ENCODE results near the gene PCDHA6.

DNA sequence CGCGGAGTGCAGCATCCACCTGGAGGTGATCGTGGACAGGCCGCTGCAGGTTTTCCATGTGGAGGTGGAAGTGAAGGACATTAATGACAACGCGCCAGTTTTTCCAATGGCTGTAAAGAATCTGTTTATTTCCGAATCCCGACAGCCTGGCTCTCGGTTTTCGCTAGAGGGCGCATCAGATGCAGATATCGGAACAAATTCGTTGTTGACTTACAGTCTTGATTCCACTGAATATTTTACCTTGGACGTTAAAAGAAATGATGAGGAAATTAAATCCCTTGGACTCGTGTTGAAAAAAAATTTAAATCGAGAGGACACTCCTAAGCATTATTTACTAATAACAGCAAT is 26.3 kb upstream of the PCDHA6 start:
- TF ChIP-seq, protein P1, sequence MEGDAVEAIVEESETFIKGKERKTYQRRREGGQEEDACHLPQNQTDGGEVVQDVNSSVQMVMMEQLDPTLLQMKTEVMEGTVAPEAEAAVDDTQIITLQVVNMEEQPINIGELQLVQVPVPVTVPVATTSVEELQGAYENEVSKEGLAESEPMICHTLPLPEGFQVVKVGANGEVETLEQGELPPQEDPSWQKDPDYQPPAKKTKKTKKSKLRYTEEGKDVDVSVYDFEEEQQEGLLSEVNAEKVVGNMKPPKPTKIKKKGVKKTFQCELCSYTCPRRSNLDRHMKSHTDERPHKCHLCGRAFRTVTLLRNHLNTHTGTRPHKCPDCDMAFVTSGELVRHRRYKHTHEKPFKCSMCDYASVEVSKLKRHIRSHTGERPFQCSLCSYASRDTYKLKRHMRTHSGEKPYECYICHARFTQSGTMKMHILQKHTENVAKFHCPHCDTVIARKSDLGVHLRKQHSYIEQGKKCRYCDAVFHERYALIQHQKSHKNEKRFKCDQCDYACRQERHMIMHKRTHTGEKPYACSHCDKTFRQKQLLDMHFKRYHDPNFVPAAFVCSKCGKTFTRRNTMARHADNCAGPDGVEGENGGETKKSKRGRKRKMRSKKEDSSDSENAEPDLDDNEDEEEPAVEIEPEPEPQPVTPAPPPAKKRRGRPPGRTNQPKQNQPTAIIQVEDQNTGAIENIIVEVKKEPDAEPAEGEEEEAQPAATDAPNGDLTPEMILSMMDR (IDR thresholded peaks at IDR 0.05), result no peak
- TF ChIP-seq POLR2AphosphoS5 (IDR thresholded peaks at IDR 0.05; ENCODE audit: low read depth, low read length) (no peak), CHD2 (IDR thresholded peaks at IDR 0.05; ENCODE audit: low read length, partially characterized antibody) (no peak), TCF12 (IDR thresholded peaks at IDR 0.05) (no peak), EP300 (IDR thresholded peaks at IDR 0.05; ENCODE audit: borderline replicate concordance in 1 of 2, low read depth in 1 of 2, low read length in 1 of 2) (no peak), RFX5 (IDR thresholded peaks at IDR 0.05; ENCODE audit: low read length) (no peak), NRF1 (IDR thresholded peaks at IDR 0.05; ENCODE audit: low read depth, low read length) (no peak), GABPA (IDR thresholded peaks at IDR 0.05; ENCODE audit: low read depth) (no peak), YY1 (IDR thresholded peaks at IDR 0.05; ENCODE audit: low read depth) (no peak)
- TF ChIP-seq, protein P2, sequence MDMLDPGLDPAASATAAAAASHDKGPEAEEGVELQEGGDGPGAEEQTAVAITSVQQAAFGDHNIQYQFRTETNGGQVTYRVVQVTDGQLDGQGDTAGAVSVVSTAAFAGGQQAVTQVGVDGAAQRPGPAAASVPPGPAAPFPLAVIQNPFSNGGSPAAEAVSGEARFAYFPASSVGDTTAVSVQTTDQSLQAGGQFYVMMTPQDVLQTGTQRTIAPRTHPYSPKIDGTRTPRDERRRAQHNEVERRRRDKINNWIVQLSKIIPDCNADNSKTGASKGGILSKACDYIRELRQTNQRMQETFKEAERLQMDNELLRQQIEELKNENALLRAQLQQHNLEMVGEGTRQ (IDR thresholded peaks at IDR 0.05; ENCODE audit: borderline replicate concordance, low read depth, low read length), result no peak
- TF ChIP-seq, protein P3, sequence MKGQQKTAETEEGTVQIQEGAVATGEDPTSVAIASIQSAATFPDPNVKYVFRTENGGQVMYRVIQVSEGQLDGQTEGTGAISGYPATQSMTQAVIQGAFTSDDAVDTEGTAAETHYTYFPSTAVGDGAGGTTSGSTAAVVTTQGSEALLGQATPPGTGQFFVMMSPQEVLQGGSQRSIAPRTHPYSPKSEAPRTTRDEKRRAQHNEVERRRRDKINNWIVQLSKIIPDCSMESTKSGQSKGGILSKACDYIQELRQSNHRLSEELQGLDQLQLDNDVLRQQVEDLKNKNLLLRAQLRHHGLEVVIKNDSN (IDR thresholded peaks at IDR 0.05; ENCODE audit: borderline replicate concordance, low read depth), result no peak
- TF ChIP-seq, protein P4, sequence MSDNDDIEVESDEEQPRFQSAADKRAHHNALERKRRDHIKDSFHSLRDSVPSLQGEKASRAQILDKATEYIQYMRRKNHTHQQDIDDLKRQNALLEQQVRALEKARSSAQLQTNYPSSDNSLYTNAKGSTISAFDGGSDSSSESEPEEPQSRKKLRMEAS (IDR thresholded peaks at IDR 0.05; ENCODE audit: low read depth), result no peak
